CD4-positive, alpha-beta T cell treated with Interleukin-15 for 4 hours (primary cell): ENCODE results near the gene GOLGA6L10.
A peak's percentile ranks its signal among the peaks of the same experiment; 100 is the strongest.
"Not testable (repeated sequence)": the region's sequence is repeated elsewhere in the genome, so short reads cannot be mapped to it uniquely, and the experiment has no call there.

Experiments used
- DNase-seq: peaks from one replicate; pipeline ENCODE4 v3.0.0-alpha.2; 2020; ENCODE audit warnings: low spot score

GOLGA6L10 gene, protein sequence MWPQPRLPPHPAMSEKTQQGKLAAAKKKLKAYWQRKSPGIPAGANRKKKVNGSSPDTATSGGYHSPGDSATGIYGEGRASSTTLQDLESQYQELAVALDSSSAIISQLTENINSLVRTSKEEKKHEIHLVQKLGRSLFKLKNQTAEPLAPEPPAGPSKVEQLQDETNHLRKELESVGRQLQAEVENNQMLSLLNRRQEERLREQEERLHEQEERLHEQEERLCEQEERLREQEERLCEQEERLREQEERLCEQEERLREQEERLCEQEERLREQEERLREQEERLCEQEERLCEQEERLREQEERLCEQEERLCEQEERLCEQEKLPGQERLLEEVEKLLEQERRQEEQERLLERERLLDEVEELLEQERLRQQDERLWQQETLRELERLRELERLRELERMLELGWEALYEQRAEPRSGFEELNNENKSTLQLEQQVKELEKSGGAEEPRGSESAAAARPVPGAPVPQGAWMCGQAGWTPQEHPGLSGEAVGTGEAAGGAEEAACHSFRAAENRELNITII

DNA sequence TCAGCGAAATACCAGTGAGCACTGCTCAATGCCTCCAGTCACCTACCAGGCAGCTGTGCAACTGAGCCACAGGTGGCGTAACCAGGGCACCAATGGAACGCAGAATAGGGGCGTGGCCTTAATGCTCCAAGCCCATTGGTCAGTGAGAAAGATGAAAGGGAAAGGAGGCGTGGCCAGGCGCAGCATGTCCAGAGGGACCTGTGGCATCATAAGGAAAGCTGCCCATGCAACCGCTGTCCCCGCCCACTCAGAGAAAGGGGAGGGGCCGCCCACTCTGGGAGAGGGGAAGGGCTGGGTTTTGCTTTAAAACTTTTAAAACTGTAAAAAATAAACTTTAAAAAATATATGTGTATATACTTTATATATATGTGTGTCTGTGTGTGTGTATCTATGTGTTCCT lies at the start of gene GOLGA6L10:
GOLGA6L10 (minus strand) TSS at position 101 of the 400 bp plus-strand sequence; CDS start at position 1, 100 bp downstream.
- not testable (repeated sequence) for DNase-seq

DNA sequence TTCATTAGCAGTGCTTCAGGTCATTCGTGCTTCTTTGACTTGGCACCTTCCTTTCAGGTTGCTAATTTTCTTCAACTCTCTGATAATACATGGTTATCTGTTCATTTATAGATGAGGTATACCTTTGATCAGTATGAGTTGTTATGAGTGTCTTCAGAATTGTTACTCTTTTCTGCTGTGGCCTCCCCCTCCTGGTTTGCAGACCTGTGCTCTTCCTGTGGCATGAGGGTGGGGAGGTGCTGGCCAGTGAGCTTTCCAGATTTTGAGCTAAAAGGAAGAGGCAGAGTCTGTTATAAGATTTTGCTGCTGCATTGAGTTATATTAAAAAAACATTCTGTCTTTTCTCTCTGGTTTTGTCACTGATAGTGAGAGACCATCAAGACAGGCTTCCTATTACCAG lies 49.5 kb upstream of the GOLGA6L10 start:
- no peak for DNase-seq

DNA sequence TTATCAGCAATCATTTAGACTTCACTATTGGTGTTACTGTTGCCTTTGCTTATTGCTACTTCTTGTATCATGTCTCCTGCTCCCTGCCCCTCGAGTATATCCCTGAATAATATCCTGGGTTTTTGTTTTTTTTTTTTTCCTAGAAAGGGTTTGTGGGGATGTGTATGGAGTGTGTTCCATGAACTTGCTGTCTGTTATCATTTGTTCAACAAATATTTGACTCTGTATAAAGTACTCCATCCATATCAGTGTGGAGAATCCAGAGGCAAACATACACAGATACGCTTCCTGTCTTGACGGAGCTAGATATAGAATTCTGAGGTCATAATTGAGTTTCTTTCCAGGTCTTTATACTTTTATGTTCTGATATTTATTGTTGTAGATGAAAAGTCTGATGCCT lies 48.5 kb upstream of the GOLGA6L10 start:
- DNase-seq = no peak

DNA sequence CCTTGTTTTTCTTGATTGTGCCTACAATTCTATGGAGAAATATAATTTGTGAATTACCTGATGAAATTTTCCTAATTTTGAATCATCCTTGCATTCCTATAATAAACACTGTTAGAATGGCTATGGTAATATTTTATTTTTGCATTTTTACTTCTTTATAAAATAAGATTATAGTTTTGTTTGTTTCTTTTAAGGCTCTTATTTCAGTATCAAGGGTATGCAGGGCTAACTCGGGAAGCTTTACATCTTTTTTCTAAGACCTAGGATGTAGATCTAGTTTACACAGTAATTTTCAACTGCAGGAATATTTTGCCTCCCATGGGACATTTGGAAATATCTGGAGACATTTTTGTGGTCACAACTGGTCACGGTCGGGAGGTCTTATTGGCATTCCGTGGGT lies 46.5 kb upstream of the GOLGA6L10 start:
- not testable (repeated sequence) for DNase-seq

DNA sequence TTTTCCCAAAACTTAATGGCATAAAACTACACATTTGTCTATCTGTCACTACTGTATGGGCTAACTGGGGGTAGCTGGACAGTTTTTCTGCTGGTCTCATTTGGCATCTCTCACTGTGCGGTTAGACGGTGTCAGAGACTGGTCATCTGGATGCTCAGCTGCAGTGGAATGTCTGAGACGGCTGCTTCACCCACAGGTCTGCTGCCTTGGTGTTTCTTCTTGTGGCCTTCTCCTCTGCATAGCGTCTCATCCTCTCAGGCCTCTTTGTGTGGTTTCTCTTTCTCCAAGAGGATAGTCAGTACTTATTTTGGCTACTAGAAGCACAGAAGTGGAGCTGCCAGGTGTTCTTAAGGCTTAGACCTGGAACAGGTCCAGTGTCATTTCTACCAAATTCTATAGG lies 44.4 kb upstream of the GOLGA6L10 start:
- DNase-seq = no peak

DNA sequence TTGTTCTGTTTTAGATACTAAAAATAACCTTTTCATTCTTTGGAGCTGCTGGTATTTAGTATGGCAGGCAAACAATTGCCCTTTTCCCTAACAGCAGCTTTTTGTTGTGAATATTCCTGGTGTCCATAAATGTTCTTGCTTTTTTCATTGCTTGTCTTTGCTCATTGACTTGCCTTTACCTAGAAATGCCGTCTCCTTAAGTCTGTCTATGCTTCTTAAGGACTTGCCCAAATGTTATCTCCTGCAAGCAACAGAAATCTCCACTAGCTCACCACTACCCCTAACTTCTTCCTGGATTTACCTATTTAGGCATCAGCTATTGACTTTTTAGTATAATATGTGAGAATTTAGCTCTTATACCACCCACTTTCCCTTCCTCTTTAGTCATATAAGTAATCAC lies 42.8 kb upstream of the GOLGA6L10 start:
- DNase-seq = not testable (repeated sequence)

DNA sequence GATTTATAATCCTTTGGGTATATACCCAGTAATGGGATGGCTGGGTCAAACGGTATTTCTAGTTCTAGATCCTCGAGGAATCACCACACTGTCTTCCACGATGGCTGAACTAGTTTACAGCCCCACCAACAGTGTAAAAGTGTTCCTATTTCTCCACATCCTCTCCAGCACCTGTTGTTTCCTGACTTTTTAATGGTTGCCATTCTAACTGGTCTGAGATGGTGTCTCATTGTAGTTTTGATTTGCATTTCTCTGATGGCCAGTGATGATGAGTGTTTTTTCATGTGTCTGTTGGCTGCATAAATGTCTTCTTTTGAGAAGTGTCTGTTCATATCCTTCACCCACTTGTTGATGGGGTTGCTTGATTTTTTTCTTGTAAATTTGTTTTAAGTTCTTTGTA lies 40.9 kb upstream of the GOLGA6L10 start:
- DNase-seq = not testable (repeated sequence)

DNA sequence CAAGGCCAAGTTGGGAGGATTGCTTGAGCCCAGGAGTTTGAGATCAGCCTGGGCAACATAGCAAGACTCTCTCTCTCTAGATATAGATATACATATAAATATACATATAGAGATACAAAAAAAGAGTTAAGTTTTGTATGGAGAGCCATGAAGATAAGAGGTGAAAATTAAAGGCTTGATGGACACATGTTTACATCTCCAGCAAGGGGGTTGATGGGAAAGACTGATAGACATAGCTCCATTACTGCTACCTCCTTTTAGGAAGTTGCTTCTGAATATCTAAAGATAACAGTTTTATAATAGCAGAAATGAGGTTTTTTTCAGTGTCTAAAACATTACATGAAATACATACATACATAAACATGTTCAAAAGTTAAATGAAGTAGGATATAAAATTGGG lies 37.9 kb upstream of the GOLGA6L10 start:
- not testable (repeated sequence) for DNase-seq

DNA sequence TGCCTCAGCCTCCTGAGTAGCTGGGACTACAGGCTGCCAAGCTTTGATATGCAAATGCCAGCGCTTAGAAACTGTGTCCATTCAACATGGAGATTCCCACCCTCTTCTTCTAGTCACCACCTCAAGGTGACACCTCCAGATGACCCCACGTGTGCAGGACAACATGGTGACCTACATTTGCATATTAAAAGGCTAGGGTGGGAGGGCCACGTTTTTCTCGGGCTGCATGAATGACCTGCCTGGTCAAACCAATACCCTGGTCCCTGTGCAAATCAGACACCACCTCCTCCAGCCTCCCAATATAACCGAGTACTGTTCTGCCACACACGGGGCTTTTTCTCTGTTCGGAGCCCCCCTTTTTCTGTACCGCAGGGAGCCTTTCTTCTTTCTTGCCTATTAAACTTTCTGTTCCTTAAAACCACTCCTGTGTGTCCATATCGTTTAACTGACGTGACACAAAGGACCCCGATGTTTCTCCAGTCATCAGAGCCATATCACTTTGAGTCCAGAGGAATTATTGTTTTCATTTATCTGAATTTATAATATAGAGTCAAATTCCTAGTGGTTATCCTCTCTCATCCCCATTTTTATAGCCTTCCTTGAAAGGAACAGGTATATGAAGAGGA lies 32.2 kb upstream of the GOLGA6L10 start:
- DNase-seq = not testable (repeated sequence)

DNA sequence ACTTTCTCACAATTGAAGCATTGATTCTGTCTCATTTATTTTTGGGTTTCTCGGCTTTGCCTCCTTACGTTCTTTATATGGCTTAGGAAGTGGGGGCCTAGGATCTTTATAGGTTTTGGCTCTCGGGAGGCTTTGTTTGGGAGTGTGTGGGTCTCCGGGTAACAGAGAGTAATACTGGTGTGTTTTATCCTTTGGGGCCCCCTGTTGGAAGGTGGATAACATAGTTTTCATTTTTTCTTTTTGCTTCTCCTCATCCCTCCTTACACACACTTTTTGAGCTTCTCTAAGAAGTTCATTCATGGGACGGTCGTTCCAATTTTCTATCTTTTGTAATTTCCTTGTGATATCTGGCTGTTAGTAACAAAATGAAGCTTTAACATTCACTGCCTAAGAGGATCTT lies 30.3 kb upstream of the GOLGA6L10 start:
- DNase-seq = not testable (repeated sequence)

DNA sequence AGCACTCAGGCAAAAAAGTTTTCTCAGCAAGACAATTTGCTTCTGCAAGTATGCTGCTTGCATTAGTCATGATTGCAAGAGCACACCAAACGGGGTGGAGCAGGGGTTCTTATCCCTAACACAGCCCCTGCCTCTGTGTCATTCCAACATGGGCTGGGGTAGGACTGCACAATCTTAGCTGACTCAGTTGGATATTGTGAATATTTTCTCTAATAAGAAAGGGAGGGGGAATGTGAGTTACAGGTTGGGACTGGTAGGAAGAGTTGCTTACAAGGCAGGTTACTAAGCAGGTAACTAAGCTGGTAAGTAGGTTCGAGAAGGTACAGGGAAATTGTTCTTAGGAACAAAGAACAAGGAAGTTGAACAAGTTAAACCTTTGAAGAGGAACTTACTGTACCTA lies 24.4 kb upstream of the GOLGA6L10 start:
- not testable (repeated sequence) for DNase-seq

DNA sequence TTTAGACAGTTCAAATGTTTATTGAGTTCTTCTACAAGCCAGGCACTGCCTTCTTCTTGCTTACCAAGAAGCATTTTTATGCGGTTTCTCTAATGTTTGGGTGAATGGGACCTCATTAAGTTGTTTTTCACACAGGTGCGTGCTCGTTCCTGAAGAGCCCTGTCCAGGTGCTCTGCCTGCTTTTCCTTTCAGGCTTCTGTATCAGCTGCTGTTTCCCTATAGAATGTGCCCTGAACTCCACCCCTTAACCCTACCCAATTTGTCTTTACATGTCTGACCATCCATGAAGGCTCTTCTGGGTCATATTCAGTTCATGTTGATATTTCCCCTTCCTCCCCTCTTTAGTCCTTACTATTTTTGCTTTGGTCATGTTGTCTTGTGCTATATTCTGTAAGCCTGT lies 22.4 kb upstream of the GOLGA6L10 start:
- DNase-seq = no peak

DNA sequence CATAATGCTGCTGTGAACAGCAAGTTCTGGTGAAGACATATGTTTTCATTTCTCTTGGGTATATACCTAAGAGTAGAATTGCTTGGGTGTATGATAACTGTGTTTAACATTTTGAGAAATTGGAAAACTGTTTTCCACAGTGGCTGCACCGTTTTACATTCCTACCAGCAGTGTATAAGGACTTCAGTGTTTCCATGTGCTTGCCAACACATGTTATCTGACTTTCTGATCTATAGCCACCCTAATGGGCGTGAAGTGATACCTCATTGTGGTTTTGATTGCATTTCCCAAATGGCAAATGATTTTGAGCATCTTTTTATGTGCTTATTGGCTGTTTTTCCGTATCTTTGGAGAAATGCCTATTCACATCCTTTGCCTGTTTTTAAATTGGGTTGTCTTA lies 18.5 kb upstream of the GOLGA6L10 start:
- not testable (repeated sequence) for DNase-seq

DNA sequence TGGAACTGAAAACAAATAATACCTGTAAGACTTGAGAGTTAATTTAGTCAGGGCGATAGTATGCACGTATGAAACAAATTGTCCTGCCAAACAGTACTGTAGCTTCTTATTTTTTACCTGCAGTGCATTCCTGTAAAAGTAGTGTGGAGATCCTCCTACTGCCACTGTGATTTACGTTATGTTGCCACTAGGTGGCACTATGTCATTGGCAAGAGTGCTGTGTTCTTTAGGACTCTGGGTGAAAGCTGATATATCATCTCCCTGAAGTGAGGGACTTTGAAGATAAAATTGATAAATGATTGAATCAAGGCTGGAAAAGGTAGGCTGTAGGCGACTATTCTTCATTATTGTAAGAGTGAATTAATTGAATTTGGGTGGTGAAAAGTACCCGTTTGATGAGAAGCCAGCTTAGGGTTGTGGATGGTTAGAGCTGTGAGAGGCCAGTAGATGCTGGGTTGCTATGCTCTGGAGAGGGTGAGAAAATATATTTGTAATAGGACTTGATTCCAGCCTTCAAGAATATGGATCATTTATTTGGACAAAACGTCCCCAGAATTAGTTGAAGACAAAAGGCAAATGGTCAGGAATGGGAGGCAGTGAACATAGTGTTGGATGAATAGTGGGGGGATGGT lies 16.5 kb upstream of the GOLGA6L10 start:
- peak; percentile 67 for DNase-seq

DNA sequence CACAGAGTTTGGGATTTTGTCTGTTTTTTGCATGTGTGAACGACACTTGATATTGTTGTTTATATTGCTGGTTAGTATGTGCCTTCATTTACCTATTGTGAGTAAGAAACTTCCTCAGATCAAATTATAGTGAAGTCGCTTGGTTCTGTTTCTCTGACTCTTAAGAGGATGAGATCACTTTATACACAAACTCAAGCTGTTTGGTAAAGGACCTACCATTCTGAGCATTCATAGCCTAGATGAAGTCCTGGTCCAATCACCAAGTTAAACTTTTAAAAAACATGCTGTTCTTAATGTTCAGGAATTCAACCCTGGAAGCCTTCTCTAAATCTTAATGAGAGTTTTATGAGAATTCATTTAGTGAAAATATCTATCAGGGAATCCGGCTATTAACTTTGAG lies 15.3 kb upstream of the GOLGA6L10 start:
- DNase-seq = not testable (repeated sequence)

DNA sequence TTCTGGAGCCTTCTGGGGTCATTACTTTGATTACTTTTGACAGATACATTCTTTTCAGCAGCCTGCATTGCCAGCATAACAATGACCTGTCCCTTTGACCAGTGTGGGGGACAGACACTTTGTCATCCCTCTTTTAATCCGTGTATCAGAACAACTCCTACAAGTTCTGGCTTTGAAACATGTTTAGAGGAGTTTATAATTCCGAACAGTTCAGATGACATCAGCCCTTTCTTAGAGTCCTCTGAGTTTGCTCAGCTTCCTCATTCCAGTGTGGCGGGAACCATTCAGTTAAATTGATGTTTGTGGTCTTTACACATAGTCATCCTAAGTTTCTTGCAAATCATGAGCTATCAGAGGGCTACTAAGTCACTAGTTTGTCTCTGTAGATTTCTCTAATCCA lies 13.5 kb upstream of the GOLGA6L10 start:
- not testable (repeated sequence) for DNase-seq

DNA sequence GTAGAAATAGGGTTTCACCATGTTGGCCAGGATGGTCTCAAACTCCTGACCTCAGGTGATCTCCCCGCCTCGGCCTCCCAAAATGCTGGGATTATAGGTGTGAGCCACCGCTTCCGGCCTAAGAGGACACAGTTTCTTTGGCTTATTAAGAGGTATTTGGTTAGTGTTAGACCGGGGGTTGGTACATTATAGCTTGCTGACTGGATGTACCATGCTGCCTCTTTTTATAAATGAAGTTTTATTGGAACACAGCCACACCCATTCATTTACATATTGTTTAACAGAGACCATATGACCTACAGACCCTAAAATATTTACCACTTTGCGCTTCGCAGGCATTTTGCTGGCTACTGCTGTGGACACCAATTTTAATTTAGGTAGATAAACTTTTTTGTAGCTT lies 11.3 kb upstream of the GOLGA6L10 start:
- not testable (repeated sequence) for DNase-seq

DNA sequence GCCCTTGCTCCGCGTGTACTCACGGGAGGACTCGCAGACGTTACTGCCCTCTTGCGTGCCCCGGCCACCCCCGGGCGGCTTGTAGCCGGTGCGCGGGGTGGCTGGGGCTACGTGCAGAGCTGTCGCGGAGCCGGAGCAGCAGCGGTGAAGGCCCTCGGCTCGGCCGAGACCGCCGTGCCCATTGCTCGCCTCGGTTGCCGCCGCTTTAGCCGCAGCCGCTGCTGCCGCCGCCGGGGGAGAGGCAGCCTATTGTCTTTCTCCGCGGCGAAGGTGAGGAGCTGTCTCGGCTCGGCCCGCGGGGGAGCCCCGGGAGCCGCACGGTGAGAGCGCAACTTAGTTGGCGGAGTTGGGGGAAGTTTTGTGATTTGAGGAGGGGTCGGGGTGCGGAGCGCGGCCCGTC lies 5.8 kb upstream of the GOLGA6L10 start:
- not testable (repeated sequence) for DNase-seq

DNA sequence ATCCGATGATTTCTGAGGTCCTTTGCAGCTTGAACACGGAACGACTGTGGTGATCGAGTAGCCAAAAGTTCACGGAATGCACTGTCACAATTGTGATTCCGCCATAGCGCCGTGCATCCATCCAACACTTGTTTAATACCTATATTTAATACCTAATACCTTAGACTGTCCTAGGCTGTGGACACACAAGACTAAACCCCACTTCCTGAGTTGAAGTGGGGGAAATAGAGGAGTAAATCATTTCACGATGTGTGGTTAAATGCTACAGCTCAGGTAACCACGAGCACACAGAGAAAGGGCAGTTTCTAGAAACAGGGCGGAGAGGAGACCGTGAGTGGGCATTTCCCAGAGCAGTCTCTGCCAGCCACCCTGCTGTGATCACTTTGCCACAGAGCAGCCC lies 5.3 kb upstream of the GOLGA6L10 start:
- peak; percentile 28 for DNase-seq

DNA sequence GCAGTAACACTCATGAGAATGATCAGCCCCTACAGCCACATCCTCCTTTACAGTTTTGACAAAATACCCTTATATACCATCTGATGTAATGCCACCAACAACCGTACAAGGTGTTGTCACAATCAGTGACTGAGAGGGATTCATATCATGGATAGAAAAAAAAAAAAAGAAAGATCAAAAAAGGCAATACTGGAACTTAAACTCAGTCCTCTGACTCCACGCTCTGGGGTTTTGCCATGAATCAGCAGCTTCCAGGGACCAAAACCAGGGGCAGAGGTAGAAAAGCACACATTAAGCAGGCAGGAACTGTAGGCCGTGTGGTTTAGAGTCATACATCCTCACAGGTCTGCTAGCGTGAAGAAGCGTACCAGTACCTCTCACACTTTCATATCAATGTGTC lies 1.6 kb downstream of the GOLGA6L10 start:
- DNase-seq = not testable (repeated sequence)

DNA sequence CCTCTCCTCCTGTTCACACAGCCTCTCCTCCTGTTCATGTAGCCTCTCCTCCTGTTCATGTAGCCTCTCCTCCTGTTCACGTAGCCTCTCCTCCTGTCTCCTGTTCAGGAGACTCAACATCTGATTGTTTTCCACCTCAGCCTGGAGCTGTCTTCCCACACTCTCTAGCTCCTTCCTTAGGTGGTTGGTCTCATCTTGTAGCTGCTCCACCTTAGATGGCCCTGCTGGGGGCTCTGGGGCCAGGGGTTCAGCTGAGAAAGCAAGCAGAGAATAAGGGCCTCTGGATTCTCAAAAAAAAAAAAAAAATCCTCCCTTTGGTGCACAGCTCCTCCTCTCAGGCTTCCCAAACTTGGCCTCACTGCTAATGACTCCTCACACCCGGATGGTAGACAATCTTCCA lies 4.1 kb downstream of the GOLGA6L10 start:
- DNase-seq = not testable (repeated sequence)

DNA sequence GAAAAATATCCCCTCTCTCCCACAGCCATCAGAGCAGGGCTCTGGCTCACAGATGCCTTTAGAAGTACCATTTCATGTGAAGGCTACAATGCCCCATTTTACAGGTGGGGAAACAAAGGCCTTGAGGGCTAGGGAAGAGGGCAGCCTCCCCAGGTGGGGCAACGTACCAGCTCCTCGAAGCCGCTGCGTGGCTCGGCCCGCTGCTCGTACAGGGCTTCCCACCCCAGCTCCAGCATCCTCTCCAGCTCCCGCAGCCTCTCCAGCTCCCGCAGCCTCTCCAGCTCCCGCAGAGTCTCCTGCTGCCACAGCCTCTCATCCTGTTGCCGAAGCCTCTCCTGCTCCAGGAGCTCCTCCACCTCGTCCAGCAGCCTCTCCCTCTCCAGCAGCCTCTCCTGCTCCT lies 4.9 kb downstream of the GOLGA6L10 start:
- not testable (repeated sequence) for DNase-seq

DNA sequence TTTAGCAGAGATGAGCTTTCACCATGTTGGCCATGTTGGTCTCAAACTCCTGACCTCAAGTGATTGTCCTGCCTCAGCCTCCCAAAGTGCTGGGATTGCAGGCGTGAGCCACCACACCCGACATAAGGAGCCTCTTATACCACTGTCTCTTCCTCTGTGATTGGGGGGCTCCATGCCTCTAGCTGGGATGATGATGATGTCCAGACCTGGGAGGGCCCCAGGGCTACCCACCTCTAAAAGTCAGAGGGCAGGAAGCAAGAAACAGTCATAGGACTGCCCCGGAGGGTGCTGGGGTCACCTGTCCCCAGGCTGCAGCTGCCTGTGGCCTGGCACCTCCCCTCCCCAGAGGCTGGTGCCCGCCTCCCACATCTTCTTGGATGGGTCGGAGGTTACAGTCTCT lies 5.4 kb downstream of the GOLGA6L10 start:
- DNase-seq = not testable (repeated sequence)
